ENCODE data around the gene DLG2. TPM values are rescaled to one million over a fixed set of nuclear protein-coding genes. Genes with fewer than 3 reads are reported as not detected.

The DLG2 gene
- total RNA-seq, 4 donors from 2014 or later = 6.5 to 14.6 (median 7.2) TPM

DNA sequence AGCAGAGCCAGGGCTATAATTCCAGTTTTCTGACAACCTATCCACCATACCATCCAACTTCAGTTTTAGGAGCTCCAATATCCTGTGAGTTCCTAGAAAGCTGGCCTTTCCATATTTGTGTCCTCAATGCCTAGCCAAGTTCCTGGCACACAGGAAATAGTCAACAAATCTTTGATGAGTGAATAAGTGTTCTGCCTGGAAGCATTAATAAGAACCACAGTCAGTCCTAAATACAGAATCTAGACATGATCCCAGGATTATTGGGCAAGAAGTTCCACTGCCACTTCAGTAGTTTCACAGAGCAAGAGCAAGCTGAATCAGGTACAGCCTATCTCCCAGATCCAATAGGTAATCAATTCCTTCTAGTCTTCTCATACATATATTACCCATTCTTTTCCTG is 942.0 kb downstream of the DLG2 start:
- no peaks in the 10 kb centered on the region for H3K9me3 ChIP-seq
- H3K27ac ChIP-seq = no peak overlapping the region
- DNase-seq (ENCODE audit: low spot score in 2 of 2) = no peak
- TF ChIP-seq, protein P1, sequence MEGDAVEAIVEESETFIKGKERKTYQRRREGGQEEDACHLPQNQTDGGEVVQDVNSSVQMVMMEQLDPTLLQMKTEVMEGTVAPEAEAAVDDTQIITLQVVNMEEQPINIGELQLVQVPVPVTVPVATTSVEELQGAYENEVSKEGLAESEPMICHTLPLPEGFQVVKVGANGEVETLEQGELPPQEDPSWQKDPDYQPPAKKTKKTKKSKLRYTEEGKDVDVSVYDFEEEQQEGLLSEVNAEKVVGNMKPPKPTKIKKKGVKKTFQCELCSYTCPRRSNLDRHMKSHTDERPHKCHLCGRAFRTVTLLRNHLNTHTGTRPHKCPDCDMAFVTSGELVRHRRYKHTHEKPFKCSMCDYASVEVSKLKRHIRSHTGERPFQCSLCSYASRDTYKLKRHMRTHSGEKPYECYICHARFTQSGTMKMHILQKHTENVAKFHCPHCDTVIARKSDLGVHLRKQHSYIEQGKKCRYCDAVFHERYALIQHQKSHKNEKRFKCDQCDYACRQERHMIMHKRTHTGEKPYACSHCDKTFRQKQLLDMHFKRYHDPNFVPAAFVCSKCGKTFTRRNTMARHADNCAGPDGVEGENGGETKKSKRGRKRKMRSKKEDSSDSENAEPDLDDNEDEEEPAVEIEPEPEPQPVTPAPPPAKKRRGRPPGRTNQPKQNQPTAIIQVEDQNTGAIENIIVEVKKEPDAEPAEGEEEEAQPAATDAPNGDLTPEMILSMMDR (IDR thresholded peaks at IDR 0.05) = no peak
- TF ChIP-seq POLR2A (IDR thresholded peaks at IDR 0.05) (no peak), EP300 (IDR thresholded peaks at IDR 0.05) (no peak)
- H3K4me3 ChIP-seq = no peak overlapping the region
- H3K36me3 ChIP-seq = no peaks in the 10 kb centered on the region
- no peaks in the 10 kb centered on the region for H3K4me1 ChIP-seq
- no peaks in the 10 kb centered on the region for H3K27me3 ChIP-seq

DNA sequence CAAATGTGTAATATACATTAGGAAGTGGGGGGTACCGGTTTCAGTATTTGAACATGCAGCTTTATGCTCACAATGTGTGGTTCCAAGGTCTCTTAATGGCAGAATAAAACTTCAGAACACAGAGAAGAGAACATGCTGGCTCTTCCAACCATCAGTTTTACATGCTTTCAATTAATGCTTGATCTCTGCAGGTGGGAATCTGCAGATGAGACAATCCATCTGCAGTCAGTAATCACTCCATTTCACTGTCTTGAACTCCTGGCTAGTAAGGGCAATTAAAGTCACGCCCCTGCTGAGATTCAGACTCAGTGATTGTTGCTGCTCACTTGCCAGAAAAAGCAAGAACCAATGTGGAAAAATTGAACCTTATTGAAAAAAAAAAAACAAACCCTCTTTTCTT is 945.7 kb downstream of the DLG2 start:
- 58 to 65% methylated on average over 2 of the region's 2 CpGs for WGBS, 2 donors
- H3K9me3 ChIP-seq = no peaks in the 10 kb centered on the region
- no peaks in the 10 kb centered on the region for H3K36me3 ChIP-seq
- no peaks in the 10 kb centered on the region for H3K4me1 ChIP-seq
- DNase-seq (ENCODE audit: low spot score in 2 of 2) = no peak
- no peak overlapping the region for H3K27ac ChIP-seq
- TF ChIP-seq EP300 (IDR thresholded peaks at IDR 0.05) (no peak), POLR2A (IDR thresholded peaks at IDR 0.05) (no peak)
- TF ChIP-seq, protein P1 (IDR thresholded peaks at IDR 0.05) = no peak
- H3K27me3 ChIP-seq = no peaks in the 10 kb centered on the region
- H3K4me3 ChIP-seq = no peak overlapping the region

DNA sequence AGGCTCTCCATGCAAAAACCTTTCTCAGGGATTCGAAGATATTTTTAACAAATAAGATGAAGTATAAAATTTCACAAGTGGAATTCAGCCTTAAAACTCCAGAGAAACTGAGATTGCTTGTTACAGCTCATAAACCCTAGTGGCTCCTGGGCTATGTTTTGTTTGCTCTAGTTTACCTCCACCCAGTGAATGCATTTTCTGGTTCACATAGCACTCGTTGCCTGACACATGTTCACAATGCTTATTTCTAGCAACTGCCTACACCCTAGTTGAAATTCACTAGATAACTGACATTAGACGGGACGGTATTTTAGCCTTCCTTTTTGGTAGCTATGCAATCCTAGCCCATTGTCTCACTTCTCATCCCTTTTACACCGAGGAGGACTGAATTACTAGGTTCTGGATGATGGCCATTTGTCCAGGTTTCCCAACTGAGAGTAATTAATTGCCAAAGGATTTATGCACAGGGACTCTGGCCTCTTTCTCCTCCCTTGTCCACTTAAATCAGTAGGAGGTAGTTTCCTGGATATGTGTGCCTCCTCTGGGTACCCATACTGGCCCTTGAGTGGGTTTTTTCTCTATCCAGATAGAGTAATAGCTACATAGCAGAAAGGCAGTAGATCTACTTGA is 951.6 kb downstream of the DLG2 start:
- DNase-seq (ENCODE audit: low spot score in 2 of 2) = no peak
- no peaks in the 10 kb centered on the region for H3K27me3 ChIP-seq
- H3K4me3 ChIP-seq = no peak overlapping the region
- no peaks in the 10 kb centered on the region for H3K36me3 ChIP-seq
- no peak overlapping the region for H3K27ac ChIP-seq
- H3K4me1 ChIP-seq = no peaks in the 10 kb centered on the region
- WGBS, 2 donors = 66 to 74% methylated on average over 5 of the region's 5 CpGs
- TF ChIP-seq EP300 (IDR thresholded peaks at IDR 0.05) (no peak), POLR2A (IDR thresholded peaks at IDR 0.05) (no peak)
- TF ChIP-seq, protein P1 (IDR thresholded peaks at IDR 0.05) = no peak
- H3K9me3 ChIP-seq = no peaks in the 10 kb centered on the region

DNA sequence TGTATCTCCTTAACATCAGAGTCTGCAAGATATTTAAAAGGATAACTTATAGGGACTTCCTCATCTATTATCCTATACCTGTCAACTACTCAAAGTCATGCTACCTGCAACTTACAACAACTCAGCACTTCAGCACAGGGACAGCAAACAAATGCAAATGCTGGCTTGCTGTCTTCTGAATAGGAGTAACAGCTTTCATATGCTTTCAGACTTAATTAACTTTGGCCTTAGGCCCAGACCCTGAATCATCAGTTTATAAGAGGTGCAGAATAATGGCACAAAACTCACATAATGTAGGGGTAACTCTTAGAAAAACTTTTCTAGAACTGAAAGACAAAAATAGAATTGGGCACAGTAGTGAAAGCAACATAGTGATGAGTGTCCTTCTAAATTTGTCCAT is 953.4 kb downstream of the DLG2 start:
- H3K27me3 ChIP-seq = no peaks in the 10 kb centered on the region
- no peak overlapping the region for H3K4me3 ChIP-seq
- no peak for DNase-seq (ENCODE audit: low spot score in 2 of 2)
- H3K4me1 ChIP-seq = no peaks in the 10 kb centered on the region
- TF ChIP-seq POLR2A (IDR thresholded peaks at IDR 0.05) (no peak), EP300 (IDR thresholded peaks at IDR 0.05) (no peak)
- TF ChIP-seq, protein P1 (IDR thresholded peaks at IDR 0.05) = no peak
- no peak overlapping the region for H3K27ac ChIP-seq
- no peaks in the 10 kb centered on the region for H3K36me3 ChIP-seq
- H3K9me3 ChIP-seq = no peaks in the 10 kb centered on the region

DNA sequence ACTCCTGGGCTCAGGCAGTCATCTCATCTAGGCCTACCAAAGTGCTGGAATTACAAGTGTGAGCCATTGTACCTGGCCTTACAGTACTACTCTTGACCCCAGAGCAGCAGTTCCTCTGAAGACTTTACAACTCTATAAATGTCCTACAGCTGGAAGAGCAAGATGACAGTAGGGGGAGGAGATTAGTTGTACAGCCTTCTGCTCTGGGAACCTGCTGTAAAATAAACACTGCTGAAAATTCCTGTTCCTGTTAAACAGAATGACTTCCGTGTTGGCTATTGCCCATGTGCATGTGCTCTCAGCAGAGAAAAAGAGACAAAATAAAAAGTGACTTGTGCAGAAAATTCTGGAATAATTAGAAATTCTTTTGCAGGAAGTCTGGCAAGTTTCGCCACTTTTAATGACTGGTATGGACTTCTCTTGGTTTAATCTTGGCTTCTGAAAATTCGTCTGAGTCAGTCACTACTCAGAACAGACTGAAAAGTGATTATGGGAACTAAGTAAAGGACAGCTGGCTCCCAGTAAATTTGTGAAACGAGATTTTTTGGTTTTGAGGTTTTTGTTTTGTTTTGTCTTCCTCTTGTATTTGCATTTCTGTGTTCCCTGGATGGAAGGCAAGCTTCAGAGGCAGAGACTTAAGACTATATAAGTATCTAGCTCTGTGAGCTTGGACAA is 955.7 kb downstream of the DLG2 start:
- no peaks in the 10 kb centered on the region for H3K9me3 ChIP-seq
- TF ChIP-seq, protein P1 (IDR thresholded peaks at IDR 0.05) = no peak
- TF ChIP-seq EP300 (IDR thresholded peaks at IDR 0.05) (no peak), POLR2A (IDR thresholded peaks at IDR 0.05) (no peak)
- WGBS, 2 donors = 49 to 50% methylated on average over 4 of the region's 4 CpGs
- H3K4me1 ChIP-seq = no peaks in the 10 kb centered on the region
- no peaks in the 10 kb centered on the region for H3K27me3 ChIP-seq
- no peak overlapping the region for H3K4me3 ChIP-seq
- no peak for DNase-seq (ENCODE audit: low spot score in 2 of 2)
- H3K27ac ChIP-seq = no peak overlapping the region
- no peaks in the 10 kb centered on the region for H3K36me3 ChIP-seq

Measured in tibial nerve (tissue), 4 donors.